HepG2 (cell line): ENCODE measurements around the gene CLASP1. TPM values are rescaled to one million over a fixed set of nuclear protein-coding genes. Genes with fewer than 3 reads are reported as not detected.

Experiments
- EHMT2 ChIP-seq: fragments of 200-600 bp; sonication (generic); IDR thresholded peaks from 2 replicates; pipeline ENCODE4 v1.7.0; 2017; ENCODE audit warnings: antibody characterized with exemption, low read depth, low read length, borderline replicate concordance
- FOXK2 ChIP-seq: fragments of 450-650 bp; IDR thresholded peaks from 2 replicates; pipeline ENCODE4 v1.6.1; 2016
- NR1H2 ChIP-seq: sonication (generic); formaldehyde crosslinking; IDR thresholded peaks from 2 replicates; pipeline ENCODE4 v1.8.1; 2022; ENCODE audit warnings: low read depth, missing genetic modification reagents, borderline replicate concordance
- SKI ChIP-seq: fragments of 450-650 bp; IDR thresholded peaks from one replicate; pipeline ENCODE4 v1.6.1; 2018; ENCODE audit warnings: mild to moderate bottlenecking; ENCODE audit not compliant: partially characterized antibody
- ZFP36L2 ChIP-seq: sonication (generic); formaldehyde crosslinking; IDR thresholded peaks from 2 replicates; pipeline ENCODE4 v1.4.0; 2020; ENCODE audit warnings: missing genetic modification reagents
- ZNF644 ChIP-seq: IDR thresholded peaks from 2 replicates; pipeline ENCODE4 v1.6.1; 2016; ENCODE audit warnings: low read depth
- polyA plus RNA-seq, 8 experiments: library from polyadenylated mRNA; depleted of rRNA in 3 of 8; stranded (reverse) in 7 of 8; unstranded in 1 of 8; fragments of >200 nt; fragmentation: Illumina TruSeq in 4 of 8; extraction: Trizol in 4 of 8; gene quantifications; 2 replicates each; pipeline versions ENCODE4 v1.2.1 to v1.2.3, GENCODE V29; 2011 to 2016; ENCODE audit warnings: low read depth in 4 of 8, missing spikeins in 1 of 8, mixed read lengths in 1 of 8; ENCODE audit not compliant: insufficient read depth in 1 of 8
- total RNA-seq, 5 experiments: library from RNA; depleted of rRNA; stranded (reverse); fragments of >200 nt; fragmentation: Illumina TruSeq; extraction: Trizol; gene quantifications; 2 replicates each; pipeline ENCODE4 v1.2.3, GENCODE V29; 2016; ENCODE audit warnings: low read depth in 1 of 5
- TF ChIP-seq, protein P1 (sequence below): sonication (generic); formaldehyde crosslinking; IDR thresholded peaks from one replicate; pipeline ENCODE4 v1.5.1; 2020; ENCODE audit warnings: mild to moderate bottlenecking, missing genetic modification reagents; ENCODE audit errors: not compliant biosample characterization
- TF ChIP-seq, protein P2 (sequence below): sonication (generic); formaldehyde crosslinking; IDR thresholded peaks from 2 replicates; pipeline ENCODE4 v1.4.0; 2020; ENCODE audit warnings: missing genetic modification reagents
- TF ChIP-seq, protein P3 (sequence below): sonication (generic); formaldehyde crosslinking; conservative IDR thresholded peaks from 2 replicates; pipeline ENCODE4 v1.4.0; 2020; ENCODE audit warnings: missing genetic modification reagents

Gene CLASP1
- total and polyA plus RNA-seq, 2 of the 13 experiments (the other 11 are each of a cell fraction or from before 2014, with no cell fraction given), result 11.7 to 47.9 TPM

DNA sequence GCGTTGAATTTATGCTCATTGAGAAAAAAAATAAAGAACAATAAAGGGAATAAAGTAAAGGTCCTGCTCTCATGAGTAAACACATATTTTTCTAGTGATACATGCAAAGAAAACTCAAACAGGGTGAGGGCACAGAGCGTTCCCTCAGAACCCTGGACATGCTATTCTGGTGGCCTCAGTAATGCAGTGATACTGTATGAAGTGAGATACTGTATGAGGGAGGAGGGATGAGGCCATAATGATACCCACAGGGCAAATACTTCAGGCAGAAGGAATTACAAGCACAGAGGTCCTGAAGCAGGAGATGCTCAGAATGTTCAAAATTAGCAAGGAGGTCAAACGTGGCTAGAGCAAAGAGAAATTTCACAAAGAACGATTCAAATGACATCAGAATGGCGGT, 147.0 kb downstream of the CLASP1 start (continued):
- TF ChIP-seq, protein P1, sequence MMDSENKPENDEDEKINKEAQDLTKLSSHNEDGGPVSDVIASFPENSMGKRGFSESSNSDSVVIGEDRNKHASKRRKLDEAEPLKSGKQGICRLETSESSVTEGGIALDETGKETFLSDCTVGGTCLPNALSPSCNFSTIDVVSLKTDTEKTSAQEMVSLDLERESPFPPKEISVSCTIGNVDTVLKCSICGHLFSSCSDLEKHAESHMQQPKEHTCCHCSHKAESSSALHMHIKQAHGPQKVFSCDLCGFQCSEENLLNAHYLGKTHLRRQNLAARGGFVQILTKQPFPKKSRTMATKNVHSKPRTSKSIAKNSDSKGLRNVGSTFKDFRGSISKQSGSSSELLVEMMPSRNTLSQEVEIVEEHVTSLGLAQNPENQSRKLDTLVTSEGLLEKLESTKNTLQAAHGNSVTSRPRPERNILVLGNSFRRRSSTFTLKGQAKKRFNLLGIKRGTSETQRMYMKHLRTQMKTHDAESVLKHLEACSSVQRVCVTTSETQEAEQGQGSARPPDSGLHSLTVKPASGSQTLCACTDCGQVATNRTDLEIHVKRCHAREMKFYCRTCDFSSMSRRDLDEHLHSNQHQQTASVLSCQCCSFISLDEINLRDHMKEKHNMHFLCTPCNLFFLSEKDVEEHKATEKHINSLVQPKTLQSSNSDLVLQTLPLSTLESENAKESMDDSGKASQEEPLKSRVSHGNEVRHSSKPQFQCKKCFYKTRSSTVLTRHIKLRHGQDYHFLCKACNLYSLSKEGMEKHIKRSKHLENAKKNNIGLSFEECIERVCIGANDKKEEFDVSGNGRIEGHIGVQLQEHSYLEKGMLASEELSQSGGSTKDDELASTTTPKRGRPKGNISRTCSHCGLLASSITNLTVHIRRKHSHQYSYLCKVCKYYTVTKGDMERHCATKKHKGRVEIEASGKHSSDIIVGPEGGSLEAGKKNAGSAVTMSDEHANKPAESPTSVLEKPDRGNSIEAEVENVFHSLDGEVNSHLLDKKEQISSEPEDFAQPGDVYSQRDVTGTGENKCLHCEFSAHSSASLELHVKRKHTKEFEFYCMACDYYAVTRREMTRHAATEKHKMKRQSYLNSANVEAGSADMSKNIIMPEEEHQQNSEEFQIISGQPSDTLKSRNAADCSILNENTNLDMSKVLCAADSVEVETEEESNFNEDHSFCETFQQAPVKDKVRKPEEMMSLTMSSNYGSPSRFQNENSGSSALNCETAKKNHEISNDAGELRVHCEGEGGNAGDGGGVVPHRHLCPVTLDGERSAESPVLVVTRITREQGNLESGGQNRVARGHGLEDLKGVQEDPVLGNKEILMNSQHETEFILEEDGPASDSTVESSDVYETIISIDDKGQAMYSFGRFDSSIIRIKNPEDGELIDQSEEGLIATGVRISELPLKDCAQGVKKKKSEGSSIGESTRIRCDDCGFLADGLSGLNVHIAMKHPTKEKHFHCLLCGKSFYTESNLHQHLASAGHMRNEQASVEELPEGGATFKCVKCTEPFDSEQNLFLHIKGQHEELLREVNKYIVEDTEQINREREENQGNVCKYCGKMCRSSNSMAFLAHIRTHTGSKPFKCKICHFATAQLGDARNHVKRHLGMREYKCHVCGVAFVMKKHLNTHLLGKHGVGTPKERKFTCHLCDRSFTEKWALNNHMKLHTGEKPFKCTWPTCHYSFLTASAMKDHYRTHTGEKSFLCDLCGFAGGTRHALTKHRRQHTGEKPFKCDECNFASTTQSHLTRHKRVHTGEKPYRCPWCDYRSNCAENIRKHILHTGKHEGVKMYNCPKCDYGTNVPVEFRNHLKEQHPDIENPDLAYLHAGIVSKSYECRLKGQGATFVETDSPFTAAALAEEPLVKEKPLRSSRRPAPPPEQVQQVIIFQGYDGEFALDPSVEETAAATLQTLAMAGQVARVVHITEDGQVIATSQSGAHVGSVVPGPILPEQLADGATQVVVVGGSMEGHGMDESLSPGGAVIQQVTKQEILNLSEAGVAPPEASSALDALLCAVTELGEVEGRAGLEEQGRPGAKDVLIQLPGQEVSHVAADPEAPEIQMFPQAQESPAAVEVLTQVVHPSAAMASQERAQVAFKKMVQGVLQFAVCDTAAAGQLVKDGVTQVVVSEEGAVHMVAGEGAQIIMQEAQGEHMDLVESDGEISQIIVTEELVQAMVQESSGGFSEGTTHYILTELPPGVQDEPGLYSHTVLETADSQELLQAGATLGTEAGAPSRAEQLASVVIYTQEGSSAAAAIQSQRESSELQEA, result no peak
- TF ChIP-seq, protein P2, sequence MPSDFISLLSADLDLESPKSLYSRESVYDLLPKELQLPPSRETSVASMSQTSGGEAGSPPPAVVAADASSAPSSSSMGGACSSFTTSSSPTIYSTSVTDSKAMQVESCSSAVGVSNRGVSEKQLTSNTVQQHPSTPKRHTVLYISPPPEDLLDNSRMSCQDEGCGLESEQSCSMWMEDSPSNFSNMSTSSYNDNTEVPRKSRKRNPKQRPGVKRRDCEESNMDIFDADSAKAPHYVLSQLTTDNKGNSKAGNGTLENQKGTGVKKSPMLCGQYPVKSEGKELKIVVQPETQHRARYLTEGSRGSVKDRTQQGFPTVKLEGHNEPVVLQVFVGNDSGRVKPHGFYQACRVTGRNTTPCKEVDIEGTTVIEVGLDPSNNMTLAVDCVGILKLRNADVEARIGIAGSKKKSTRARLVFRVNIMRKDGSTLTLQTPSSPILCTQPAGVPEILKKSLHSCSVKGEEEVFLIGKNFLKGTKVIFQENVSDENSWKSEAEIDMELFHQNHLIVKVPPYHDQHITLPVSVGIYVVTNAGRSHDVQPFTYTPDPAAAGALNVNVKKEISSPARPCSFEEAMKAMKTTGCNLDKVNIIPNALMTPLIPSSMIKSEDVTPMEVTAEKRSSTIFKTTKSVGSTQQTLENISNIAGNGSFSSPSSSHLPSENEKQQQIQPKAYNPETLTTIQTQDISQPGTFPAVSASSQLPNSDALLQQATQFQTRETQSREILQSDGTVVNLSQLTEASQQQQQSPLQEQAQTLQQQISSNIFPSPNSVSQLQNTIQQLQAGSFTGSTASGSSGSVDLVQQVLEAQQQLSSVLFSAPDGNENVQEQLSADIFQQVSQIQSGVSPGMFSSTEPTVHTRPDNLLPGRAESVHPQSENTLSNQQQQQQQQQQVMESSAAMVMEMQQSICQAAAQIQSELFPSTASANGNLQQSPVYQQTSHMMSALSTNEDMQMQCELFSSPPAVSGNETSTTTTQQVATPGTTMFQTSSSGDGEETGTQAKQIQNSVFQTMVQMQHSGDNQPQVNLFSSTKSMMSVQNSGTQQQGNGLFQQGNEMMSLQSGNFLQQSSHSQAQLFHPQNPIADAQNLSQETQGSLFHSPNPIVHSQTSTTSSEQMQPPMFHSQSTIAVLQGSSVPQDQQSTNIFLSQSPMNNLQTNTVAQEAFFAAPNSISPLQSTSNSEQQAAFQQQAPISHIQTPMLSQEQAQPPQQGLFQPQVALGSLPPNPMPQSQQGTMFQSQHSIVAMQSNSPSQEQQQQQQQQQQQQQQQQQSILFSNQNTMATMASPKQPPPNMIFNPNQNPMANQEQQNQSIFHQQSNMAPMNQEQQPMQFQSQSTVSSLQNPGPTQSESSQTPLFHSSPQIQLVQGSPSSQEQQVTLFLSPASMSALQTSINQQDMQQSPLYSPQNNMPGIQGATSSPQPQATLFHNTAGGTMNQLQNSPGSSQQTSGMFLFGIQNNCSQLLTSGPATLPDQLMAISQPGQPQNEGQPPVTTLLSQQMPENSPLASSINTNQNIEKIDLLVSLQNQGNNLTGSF (CRISPR knock-in tag), result no peak
- no peak for TF ChIP-seq ZNF644
- TF ChIP-seq, protein P3, sequence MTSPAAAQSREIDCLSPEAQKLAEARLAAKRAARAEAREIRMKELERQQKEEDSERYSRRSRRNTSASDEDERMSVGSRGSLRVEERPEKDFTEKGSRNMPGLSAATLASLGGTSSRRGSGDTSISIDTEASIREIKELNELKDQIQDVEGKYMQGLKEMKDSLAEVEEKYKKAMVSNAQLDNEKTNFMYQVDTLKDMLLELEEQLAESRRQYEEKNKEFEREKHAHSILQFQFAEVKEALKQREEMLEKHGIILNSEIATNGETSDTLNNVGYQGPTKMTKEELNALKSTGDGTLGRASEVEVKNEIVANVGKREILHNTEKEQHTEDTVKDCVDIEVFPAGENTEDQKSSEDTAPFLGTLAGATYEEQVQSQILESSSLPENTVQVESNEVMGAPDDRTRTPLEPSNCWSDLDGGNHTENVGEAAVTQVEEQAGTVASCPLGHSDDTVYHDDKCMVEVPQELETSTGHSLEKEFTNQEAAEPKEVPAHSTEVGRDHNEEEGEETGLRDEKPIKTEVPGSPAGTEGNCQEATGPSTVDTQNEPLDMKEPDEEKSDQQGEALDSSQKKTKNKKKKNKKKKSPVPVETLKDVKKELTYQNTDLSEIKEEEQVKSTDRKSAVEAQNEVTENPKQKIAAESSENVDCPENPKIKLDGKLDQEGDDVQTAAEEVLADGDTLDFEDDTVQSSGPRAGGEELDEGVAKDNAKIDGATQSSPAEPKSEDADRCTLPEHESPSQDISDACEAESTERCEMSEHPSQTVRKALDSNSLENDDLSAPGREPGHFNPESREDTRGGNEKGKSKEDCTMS, result no peak
- no peak for TF ChIP-seq ZFP36L2 (CRISPR knock-in tag)
- no peak for TF ChIP-seq NR1H2 (CRISPR knock-in tag)
- no peak for TF ChIP-seq SKI
- TF ChIP-seq FOXK2, result no peak
- no peak for TF ChIP-seq EHMT2
- TF ChIP-seq, all 625 proteins: peak for 0
